ENCODE results near the gene PRKCZ.

Gene PRKCZ

DNA sequence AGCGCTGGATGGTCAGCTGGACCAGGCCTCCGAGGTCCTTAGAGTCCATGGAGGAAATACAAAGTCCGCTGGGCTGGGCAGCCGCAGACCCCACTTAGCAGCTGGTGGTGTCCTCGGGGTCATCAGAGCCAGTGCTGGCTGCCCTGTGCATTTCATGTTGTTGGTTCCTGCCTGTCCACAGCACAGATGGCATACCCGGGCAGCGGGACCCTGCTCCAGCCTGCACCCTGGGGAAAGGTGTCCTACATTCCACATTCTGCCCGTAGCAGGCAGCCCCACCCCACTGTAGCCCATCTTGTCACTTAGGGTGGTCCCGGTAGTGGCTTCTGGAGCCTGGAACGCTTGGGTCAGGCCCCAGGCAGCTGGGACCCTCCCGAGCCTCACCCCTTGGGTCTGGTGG is 19.8 kb downstream of the PRKCZ start:
- no peak for DNase-seq

DNA sequence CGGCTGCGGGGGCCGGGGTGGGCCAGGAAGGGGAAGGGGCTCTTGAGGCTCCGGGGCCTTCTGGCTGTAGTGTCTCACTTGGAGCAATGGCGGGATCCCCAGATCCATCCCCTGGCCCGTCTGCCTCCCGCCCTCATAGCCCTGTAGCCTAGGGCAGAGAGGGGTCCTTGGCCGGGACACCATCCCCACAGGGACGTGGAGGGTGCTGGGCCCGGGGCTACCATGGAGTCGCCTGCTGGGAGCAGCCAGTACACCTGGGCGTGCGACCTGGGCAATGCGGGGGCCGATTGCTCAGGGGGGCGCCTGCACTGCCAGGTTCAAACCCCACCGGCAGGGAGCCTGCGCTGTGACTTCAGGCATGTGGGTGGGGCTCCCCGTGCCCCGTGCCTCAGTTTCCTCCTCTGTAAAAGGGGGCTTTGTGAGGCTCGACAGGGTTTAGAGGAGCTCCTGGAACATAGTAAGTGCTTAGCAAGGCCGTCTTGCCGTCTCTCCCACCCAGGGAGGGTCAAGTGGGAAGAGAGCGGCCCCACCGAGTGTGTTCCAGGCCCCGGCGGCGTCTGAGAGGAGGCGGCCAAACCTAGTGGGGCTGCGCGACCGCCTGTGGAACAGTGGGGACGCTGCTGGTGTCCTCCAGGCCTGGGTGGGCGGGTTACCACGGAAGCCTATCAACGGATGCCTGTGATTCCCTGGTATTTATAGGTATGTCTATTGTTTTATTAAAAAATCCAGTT is 20.8 kb downstream of the PRKCZ start:
- no peak for DNase-seq

DNA sequence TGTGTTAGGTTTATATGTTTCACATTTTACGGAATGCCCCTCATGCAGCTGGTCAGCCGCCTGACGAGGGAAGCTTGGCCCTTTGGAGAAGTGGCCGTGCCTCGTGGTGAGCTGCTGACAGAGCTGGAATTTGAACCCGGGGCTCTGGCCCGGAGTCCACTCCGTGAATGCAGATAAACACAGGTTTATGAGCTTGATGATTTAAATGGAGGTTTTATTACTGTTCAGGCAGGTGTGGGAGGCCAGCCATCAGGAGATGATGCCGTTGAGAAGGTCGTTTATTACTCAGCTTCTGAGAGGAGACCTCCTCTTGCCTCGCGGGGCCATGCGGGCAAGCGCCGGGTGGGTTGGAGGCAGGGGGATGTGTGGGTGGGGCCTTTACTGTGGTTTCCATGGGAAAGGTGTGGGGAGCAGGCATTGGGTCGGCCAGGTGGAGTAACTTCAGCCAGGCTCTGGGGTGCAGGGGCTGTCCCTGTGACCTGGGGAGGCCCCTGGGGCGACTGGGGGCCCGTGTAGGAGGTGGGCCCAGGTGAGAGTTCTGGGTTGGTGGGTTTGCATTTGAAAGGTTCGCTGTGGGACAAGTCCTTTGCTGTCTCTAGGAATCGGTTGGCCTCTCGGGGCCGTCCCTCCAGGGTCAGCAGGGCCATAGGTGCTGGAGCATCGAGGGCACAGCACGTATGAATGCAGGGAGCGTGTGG is 22.0 kb downstream of the PRKCZ start:
- DNase-seq: no peak

DNA sequence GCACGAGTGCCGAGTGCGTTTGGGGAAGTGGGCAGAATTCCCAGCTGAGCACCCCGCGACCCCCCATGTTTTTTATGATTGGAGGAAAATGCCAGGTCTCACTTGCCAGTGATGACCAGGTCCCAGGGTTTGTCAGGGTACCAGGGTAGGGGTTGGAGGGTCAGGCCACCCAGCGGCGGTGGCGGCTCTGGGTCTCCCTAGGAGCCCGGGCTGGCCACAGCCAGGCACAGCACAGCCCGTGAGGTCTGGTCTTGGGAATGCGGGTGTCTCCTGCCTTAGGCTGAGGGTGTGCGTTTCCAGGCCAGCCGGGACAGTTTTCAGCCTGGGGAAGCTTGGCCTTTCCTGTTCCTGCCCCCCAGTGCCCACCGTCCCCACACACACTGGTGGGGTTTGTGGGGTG is 22.7 kb downstream of the PRKCZ start:
- DNase-seq: no peak

DNA sequence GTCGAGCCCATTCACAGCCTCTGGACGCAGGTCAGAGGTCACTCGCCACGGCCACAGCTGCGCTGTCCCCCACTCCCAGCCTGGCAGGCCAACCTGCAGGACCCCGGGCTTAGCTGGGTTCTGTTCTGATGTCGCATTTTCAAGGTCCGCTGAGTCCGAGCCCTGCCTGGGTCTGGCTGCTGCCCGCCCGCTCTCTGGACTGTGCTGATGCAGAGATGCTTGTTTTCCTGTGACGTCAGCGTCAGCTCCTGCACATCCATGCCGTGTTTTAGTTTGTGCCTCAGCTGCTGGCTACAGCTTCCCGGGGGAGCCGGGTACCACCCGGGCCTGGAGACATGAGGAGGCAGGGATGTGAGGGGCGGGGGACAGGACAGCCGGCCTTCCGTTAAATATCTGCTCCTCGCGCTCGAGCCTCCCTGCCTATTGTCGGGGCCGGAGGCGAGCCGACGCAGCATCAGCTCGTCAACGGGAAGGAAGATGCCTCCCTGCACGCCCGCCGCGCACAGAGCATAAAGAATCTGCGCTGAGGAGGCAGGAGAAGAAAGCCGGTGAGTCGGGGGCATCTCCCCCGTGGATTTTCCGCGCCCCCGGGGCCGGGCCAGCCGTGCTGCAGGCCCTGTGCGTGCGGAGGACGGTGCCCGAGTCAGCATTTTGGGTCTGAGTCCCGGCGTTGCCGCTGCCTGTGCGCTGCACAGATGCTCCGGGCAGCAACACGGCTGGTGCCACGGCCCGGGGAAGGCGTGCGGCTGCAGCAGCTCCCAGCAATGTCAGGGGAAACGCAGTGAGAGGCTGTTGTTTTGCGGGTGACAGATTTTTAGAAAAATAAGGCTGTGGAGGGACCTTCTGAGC is 23.4 kb downstream of the PRKCZ start:
- DNase-seq: no peak

DNA sequence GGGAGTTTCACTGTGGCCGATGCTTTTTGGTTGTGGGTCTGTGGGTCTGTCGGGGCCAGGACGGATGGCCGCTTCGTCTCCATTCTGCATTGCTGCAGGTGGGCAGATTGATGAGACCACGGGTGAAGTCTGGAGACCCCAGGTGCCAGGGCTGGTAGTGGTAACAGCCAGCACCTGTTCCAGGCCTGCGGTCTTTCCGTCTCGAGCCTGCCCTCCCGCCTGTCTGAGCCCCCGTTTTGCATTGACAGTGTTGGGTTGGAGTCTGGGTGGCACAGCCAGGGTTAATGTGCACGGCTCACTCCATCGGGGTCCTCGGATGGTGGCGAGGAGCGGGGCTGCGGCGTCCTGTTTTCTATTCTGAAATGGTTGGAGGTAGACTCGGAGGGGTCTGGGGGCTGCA is 24.2 kb downstream of the PRKCZ start:
- DNase-seq: no peak

DNA sequence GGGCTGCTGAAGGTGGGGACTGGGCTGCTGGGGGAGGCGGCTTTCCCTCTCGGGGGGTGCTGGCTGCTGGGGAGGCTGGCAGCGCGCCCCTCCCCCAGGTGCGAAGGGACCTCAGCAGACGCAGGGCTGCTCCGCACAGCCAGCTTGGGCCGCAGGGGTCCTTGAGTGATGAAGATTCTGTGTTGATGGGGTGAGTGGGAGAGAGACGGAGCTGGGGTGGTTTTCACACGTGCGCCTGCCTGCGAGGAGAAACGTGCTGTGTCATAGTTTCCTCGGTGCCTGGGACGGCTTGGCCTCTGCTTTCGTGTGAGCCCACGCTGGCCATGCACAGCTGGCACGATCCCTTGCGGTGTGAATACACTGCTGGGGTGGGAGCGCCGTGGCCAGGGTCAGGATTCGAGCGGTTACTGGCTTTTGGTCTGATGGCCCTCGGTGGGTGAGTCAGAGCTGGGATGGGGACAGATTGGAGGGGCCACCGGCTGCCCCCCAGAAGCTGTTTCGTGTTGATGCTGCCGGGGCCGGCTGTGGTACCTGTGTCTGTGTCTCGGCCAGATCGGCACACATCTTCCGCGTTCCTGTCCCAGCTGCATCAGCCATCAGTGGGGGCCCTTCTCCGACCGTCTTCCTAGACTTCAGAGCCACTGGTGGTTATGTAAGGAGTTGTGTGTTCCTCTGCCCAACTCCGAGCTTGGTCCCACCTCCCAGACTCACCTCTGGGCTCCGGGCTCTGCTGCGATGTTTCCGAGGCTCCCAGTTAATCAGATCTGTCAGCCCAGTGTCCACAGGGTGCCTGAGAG is 24.9 kb downstream of the PRKCZ start:
- DNase-seq: no peak

DNA sequence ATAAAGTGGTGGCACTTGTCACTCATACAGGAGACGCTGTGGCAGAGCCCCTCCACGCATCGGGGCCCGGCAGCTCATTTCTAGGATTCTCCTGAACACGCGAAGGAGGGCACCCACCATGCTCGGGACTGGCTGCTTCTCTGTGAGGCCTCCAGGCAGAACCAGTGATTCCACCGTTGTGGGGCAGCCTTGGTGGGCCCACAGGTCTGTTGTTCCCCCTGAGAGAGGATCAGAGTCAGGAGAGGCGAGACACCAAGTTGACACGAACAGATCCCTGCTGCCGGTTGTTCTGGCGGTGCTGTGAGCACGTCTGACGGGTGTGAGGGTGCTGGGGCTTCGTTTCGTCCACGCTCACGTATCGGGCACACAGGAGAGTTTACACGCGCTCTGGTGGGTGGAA is 26.6 kb downstream of the PRKCZ start:
- no peak for DNase-seq

DNA sequence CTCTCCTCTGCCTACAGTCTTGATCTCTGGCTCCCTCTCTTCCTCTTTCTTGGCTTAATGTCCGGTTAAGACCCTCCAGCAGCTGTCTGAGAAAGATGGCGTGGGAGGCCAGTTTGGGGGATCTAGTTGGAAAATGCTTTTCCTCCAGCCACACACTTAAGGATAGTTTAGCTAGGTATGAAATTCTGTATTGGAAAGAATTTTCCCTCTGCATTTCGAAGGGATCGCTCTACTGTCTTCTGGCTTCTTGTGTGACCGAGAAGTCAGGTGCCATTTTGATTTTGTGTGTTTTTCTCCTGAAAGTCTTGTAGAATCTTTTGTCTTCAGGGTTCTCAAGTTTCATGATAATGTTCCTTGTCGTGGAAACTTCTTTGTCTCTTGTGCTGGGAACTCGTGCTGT is 28.0 kb downstream of the PRKCZ start:
- no peak for DNase-seq

DNA sequence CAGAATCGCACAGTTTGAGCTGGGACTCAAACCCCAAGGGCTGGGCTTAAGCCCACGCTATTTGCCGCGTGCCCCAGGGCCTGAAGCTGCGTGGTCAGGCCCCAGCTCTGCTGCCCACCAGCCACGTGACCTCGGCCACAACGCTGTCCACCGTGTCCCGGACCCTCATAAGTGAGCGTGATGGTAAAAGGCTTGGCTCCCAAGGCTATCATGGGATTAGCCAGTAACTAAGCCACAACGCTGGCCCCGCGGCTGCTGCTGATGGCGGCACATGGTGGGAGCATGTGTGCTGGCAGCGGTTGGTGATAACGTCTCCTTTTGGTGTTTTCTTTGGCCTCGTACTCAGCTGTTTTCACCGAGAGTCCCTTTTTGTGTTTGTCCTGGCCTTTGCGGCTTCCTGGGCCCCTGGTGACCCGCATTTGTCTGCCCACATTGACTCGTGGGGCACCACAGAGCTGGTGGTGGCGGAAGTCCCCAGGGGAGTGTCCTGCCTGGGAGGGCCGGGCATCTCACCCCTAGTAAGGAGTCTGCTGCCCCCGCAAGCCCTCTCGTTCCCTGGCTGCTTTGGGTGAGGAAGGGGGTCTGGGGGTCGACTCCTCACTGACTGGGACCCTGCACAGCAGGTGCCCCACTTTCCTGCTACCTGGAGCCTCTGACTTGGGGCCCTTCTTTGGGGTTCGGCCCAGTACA is 29.3 kb downstream of the PRKCZ start:
- no peak for DNase-seq

DNA sequence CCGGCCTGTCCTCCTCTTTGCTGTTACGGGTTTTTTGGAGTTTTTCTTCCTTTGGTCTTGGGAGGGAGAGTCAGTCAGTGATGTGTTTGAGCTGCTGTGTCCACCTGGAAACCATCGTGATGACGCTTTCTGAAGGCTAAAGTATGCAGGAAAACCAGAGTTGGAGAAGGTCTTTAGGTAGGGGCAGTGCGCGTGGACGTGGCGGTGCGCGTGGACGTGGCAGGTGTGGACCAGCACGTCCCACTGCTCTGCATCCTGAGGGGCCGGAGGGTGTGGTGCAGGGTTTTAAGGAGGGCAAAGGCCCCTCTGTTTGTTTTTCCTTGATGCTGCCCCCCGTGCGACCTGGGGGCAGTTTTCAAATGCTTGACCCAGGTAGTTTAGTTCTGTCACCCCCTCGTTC is 29.9 kb downstream of the PRKCZ start:
- DNase-seq: no peak

DNA sequence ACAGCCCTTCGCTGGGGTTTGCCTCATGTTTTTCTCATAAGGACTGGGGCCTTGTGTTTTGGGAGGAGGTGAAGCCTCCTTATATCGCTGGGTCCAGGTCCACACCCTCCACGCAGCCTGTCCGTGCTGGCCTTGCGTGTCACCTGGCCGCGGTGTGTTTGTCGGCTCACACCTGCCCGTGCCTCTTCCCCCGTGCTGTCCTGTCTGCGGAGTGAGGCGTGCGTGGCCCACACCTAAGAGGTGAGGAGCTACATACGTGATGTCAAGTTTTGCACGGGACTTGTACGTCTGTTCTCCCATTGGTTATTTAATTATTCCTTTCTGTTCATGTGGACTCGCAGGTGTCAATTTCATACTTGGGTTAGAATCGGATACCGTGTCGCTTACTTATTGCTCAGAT is 30.7 kb downstream of the PRKCZ start:
- DNase-seq: no peak

DNA sequence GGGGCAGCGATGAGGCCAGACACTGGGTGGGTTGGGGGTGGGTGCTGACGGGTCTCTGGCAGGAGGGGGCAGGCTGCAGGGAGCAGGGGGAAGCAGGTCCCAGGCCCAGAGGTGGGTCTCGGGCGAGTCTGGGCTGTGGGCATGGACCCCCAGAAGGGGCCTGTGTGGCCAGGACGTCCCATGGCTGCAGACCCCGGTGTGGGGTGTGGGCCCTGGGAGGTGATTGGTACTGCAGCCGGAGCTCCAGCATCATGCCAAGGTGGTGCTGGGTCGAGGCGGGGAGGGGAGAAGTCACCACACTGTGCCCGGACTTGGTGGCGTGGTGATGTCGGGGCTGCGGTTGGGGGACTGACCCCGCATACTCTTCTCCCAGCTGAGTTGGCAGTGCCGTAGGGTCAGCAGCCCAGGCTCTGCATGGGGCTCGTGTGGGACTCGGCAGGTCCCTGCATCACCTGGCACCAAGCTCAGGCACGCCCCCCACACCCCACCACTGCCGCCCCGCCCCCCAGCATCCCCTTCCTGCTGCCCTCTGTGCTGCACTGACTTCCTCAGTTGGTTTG is 31.2 kb downstream of the PRKCZ start:
- DNase-seq: no peak

DNA sequence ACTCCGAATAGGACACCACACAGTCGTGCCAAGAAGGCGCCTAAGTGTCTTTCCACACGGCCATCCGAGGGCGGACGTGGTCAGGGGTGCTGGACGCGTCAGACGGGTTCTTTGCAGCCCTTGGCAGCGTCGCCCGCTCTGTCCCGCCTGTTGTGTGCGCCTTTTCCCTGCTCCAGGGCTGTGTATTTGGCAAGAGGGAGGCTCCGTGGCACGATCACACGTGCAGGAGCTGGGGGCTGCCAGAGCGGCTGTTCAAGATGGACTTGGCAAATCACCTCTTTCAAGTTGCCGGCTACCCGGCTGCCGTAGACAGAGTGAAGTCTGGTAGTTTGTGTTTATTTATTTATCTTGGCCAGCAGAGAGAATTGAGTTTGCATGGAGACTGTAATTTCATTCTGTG is 31.9 kb downstream of the PRKCZ start:
- no peak for DNase-seq

DNA sequence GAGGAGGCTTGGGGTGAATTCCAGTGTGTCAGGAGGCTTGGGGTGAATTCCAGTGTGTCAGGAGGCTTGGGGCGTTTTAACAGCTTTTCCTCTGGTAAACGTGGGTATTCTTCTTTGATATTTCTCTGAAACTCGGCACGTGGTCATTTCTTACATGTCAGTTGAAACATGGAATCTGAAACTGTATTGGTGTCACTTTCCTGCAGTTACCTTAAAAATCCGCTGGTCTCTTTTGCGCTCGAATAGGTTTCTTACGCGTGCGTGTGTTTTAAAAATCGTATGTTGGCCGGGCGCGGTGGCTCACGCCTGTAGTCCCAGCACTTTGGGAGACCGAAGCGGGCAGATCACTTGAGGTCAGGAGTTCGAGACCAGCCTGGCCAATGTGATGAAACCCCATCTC is 33.5 kb downstream of the PRKCZ start:
- no peak for DNase-seq

DNA sequence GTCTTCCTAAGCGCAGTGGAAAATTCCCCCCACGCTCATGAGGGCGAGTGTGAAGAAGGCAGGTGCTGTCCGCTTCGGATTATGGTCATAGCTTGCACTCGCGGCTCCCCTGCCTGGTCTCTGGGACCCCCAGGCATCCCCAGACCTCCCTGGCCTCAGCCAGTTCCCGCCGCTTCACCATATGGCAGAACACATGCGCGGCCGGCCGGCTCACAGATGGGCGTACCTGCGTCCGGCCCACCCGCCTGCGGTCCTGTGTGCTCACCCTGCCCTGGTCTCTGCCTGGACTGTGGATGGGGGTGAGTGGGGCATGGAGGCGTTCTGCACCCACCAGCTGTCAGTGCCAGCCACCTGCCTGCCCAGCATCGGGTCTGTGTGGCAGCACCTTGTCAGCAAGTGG is 34.1 kb downstream of the PRKCZ start:
- DNase-seq: no peak

DNA sequence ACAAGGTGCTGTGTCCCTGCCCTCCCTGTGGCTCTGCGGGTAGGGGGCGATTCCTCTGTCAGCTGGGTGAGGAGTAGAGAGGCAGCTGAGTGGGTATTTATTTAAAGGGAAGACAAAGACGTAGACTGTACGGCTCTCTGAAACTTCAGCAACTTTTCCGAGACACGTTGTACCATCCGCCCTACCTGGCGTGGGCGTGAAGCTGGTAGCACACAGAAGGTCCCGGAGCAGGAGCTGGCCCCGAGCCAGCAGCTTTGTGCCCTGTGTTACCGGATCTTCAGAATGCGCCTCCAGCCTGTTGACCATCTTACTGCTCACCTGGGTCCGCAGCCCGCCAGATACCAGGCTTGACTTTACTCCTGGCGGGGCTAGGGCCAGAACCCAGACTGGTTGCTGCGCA is 34.9 kb downstream of the PRKCZ start:
- DNase-seq: no peak

DNA sequence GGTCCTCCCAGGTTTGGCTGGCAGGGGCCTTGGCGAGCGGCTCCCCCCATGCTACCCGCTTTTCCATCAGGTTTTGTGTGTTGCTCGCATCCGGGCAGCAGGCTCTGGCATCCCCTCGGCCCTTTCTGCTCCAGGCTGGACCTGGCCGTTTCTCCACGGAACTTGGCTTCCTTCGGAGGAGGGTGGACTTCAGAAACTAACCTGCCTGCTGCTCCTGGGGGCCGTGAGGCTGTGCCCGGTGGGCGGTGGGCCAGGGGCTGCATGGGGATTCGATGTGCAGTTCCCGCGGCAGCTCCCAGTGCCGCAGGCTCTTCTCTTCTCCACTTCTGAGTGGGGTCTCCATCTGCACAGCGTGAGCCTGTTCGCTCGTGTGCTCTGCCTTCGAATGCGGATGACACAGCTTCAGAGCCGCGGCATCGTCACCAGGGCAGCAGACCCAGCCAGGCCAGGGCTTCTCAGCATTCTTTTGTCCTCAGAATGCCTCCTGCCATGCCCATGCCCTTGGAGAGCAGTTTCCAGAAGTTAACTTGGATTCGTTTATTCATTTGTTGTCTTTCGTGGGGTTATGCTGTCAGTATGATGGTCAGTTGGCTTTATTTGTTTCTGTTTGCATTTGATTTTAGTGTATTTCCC is 36.4 kb downstream of the PRKCZ start:
- DNase-seq: no peak

DNA sequence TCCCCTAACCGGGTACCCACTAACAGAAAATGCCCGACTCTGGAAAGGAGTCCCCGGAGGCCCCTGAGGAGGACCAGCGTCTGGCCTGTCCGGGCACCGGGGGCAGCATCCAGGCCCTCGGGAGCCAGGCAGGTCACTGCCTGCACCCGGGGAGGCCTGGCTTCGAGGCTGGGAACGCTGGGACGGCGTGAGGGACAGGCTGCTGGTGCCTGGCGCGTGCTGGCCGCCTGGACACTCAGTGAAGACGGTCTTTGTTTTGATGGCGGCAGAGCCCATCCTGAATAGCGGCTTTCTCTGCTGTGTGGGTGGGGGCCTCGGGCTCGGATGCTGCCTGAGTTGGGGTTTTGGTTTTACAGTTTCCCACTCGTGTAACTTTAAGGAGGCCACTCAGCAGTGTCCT is 37.6 kb downstream of the PRKCZ start:
- no peak for DNase-seq

DNA sequence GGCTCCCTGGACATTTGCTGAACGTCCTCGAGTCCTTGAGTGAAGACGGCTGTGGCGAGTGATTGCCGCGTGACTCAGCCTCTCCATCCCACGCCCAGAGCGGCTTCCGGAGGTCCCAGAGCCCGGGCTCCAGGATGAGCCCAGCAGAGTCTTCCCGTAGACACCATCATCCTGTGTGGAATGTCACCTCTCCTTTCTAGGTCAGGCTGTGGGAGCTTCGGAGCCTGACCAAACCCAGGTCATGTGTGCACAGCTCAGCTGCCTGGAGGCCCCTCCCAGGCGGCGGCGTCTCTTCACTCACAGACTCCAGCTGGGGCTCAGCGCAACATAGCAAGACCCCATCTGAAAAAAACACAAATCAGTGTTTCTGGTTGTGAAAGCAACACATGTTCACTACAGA is 38.2 kb downstream of the PRKCZ start:
- no peak for DNase-seq

DNA sequence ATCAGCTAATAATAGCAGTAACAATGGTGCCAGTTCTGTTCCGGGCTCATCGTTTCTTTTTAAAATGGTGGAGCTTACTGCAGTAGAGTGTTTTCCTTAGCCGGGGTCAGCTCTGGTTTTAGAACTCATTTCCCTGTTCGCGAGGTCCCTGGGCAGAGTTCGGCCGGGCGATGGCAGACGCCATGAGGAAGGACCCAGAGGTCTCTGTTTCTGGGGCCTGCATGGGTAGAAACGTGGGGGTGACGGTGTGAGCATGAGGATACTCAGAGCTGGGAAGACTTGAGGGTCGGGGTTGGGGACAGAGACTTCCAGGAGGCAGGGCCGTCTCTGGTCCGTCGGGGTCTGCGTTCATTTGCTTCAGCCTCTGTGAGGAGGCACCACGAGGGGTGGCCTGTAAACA is 38.8 kb downstream of the PRKCZ start:
- no peak for DNase-seq
